SK-MEL-5 (cell line): ENCODE data around the gene TTC27. TPM values are rescaled to one million over a fixed set of nuclear protein-coding genes. Genes with fewer than 3 reads are reported as not detected.
"Not testable (repeated sequence)": the region's sequence is repeated elsewhere in the genome, so short reads cannot be mapped to it uniquely, and the experiment has no call there.

Experiments used
- DNase-seq: peaks from one replicate; pipeline ENCODE4 v3.0.0-alpha.2; 2016; ENCODE audit warnings: low read depth, low spot score
- in situ Hi-C: cut with HindIII; loops from 2 replicates; pipeline ENCODE4 v1.10.0; 2016; ENCODE audit warnings: low sequenced_read_pairs, high pct_unique_total_duplicates, low pct_unique_long_range_greater_than_20kb
- polyA plus RNA-seq, 2 experiments: library from polyadenylated mRNA; depleted of rRNA; stranded (reverse); fragments of >200 nt; gene quantifications; 2 replicates each; pipeline ENCODE4 v1.2.3, GENCODE V29; 2015
- total RNA-seq: library from RNA; depleted of rRNA; stranded (reverse); fragments of >200 nt; shearing (Covaris generic); gene quantifications from 2 replicates; pipeline ENCODE4 v1.2.3, GENCODE V29; 2014; rRNA removed

Gene TTC27
- 22.8 and 28.7 TPM in 2 replicates for total RNA-seq
- 15.5 and 21.0 TPM in 2 replicates for polyA plus RNA-seq (2015; cell fraction: cytosol; rRNA removed)
- polyA plus RNA-seq (2015; cell fraction: nucleus; rRNA removed) = 18.0 and 18.6 TPM in 2 replicates

DNA sequence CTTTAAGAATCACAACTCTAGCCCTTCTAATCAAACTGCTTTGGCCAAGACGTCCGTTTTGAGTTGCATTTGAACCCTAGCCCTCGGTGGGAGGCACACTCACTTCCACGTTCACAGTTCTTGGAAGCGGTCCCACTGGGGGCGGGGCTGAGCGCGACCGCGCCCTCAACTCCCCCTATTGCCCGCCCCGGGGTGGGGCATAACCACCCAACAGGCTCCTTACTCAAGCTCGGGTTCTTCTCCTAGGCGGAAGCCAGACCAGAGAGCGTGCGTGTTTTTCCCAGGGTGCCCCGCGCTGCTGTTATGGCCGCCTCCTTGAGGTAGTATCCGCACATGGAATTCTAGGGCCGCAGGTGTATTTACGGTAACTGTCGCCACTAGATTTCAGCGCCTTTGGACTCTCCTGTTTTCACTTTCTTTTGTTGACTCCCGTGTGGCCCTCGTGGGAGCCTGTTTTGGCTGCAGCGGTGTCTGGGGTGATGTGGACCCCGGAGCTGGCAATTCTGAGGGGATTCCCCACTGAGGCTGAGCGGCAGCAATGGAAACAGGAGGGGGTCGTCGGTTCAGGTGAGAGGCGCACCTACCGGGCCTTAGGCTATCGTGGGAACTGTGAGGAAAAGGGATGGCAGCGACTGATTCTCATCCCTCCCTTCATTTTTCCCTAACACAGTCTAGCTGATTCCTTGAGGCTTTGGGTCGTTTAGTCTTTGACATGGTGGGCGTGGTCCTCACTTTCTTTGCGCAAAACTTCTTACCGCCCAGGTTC lies at the start of gene TTC27:
TSS of gene TTC27 (plus strand) at position 237 of the 766 bp plus-strand sequence. CDS start at position 480, 243 bp downstream.
- peak; percentile 98 for DNase-seq
- in situ Hi-C loops = no loop called here

GRCh38 chr2:32591669-32592463 lies 36.0 kb upstream of the TTC27 start:
- peak; percentile 20 for DNase-seq
- in situ Hi-C loops = no loop called here

GRCh38 chr2:32594573-32594972 lies 33.3 kb upstream of the TTC27 start:
- no peak for DNase-seq
- in situ Hi-C loops = no loop called here

DNA sequence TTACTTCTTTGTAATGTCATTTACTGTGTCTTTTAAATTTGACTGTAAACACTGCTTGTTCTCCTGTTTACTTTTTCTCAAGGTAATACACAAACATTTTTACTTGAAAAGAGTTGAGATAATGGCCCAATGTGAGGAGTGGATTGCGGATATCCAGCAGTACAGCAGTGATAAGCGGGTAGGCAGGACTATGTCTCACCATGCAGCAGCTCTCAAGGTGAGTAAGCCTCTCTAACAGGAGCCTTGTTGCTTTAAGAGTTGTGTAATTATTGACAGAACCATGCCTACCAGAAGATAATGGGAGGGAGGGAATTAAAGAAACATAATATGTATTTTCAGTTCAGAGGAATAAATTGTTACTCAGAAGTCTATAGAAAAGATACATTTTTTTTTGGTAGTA lies 16.5 kb upstream of the TTC27 start:
- in situ Hi-C loops = no loop called here
- DNase-seq = no peak

- no peak for DNase-seq
- in situ Hi-C loops = no loop called here
Observed at GRCh38 chr2:32611771-32612170, 16.1 kb upstream of the TTC27 start.

DNA sequence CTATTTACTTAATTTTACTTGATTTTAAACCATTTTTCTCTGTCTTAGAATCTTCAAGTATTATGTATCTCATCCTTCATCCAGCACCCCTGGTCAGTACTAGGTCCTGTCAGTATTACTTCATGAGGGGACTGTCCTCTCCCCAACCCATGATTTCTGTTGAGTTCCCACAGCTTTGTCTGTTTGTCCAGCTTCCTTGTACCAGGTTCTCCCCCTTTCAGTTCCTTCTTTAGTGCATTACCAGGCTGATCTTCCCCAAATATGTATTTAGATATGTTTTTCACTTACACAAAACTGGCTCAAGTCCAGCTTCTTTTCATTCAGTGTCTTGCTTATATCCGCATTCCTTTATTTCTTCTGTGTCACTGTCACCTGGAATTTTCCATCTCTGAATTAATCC lies 13.8 kb upstream of the TTC27 start:
- in situ Hi-C loops = no loop called here
- no peak for DNase-seq

- in situ Hi-C loops = no loop called here
- no peak for DNase-seq
Observed at GRCh38 chr2:32617599-32618189, 10.2 kb upstream of the TTC27 start.

- no peak for DNase-seq
- in situ Hi-C loops = no loop called here
Observed at GRCh38 chr2:32622570-32623310, 5.1 kb upstream of the TTC27 start.

DNA sequence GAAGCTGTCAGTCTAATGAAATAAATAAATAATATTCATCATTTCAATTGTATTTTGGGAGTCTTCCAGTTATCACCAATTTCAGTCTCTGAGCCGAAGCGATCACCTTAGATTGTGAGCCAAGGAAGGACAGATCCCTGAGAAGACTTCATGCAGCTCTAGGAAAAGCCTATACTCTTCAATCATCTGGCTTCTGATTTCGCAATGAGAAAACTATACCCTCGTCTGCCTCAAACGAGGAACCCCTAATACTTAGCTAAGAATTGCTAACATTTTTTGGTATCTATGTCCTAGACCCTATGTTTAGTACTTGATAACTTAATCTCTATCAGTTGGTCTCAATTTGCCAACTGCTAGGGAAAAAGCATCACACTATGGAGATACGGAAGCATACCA lies 4.5 kb upstream of the TTC27 start:
- no peak for DNase-seq
- in situ Hi-C loops = no loop called here

DNA sequence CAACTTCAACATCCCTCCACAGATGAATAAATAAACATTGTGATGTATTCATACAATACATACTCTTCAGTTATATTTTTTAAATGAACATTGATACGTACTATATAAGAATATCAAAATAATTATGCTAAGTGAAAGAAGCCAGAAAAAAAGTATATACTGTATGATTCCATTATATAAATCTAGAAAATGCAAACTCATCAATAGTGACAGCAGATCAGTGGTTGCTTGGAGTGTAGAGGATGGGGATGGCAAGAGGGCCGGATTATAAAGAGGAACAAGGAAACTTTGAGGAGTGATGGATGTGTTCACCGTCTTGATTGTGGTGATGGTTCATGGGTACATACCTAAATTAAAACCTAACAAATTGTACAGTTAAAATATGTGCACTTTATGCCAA lies 3.0 kb upstream of the TTC27 start:
- in situ Hi-C loops = no loop called here
- no peak for DNase-seq

GRCh38 chr2:32626639-32627221 lies 1.1 kb upstream of the TTC27 start:
- DNase-seq = no peak
- in situ Hi-C loops = no loop called here

GRCh38 chr2:32627441-32627813 lies 423 bp upstream of the TTC27 start:
- DNase-seq = peak; percentile 11
- in situ Hi-C loops = no loop called here

- DNase-seq = no peak
Observed at GRCh38 chr2:32632089-32632488, 4.2 kb downstream of the TTC27 start.

DNA sequence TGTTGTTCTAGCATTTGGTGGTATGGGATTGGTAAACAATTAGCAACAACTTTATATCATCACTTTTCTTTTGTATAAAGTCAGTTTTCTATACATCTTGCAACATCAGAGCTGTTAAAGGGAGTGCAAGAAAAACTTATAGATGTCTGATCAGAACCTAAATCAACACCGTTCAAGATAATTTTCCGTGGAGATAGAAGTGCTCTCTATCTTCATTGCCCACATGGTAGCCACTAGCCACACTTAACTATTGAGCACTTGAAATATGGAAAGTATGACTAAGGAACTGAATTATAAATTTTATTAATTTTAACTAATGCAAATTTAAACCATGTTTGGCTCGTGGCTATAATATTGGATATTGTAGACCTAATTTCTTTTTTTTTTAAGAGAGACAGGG lies 5.2 kb downstream of the TTC27 start:
- in situ Hi-C loops = no loop called here
- no peak for DNase-seq

More at GRCh38 chr2:32632089-32632488, 4.2 kb downstream of the TTC27 start:
- in situ Hi-C loops = no loop called here

- DNase-seq, in situ Hi-C loops: not testable (repeated sequence)
Observed at GRCh38 chr2:32638548-32638947, 10.7 kb downstream of the TTC27 start.

- in situ Hi-C loops = no loop called here
Observed at GRCh38 chr2:32641180-32641579, 13.3 kb downstream of the TTC27 start.

DNA sequence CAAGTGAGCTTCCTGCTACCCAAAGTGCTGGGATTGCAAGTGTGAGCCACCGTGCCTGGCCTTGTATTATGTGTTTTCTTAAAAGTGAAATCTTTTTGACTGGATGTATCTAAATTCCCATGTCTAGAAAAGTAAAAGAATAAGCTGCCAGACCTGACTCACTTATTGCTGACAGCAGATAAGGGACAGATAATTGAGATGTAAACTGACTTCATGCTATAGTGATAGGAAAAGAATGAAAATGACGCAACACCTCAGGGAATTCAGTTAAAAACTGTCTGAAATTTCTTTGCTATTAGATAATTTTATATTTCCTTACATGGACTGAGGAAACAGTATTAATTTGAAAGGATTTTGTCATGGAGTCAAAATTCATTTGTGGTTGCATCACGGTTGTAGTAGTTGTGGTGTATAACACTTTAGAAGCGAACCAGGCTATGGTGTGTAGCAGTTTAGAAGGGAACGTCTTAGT lies 19.4 kb downstream of the TTC27 start:
- in situ Hi-C loops = no loop called here
- no peak for DNase-seq

More at GRCh38 chr2:32641180-32641579, 13.3 kb downstream of the TTC27 start:
- no peak for DNase-seq
